Right forelimb (tissue), 1 donor: ENCODE data around the gene ORAI2.
A peak's percentile ranks its signal among the peaks of the same experiment; 100 is the strongest.
"Not testable (repeated sequence)": the region's sequence is repeated elsewhere in the genome, so short reads cannot be mapped to it uniquely, and the experiment has no call there.

Source experiments
- DNase-seq: peaks from one replicate; pipeline ENCODE4 v3.0.0-alpha.2; 2018

The ORAI2 gene

GRCh38 chr7:102433219-102434038 lies at the start of gene ORAI2:
TSS of gene ORAI2 (plus strand) at chr7:102433575. CDS start at chr7:102438957, 5,382 bp downstream.
- DNase-seq, result peak; percentile 91

- DNase-seq, result no peak
Measured at GRCh38 chr7:102387064-102387463, 46.3 kb upstream of the ORAI2 start.

- DNase-seq, result no peak
Measured at GRCh38 chr7:102389810-102390209, 43.6 kb upstream of the ORAI2 start.

GRCh38 chr7:102390697-102391484 lies 42.5 kb upstream of the ORAI2 start:
- peak; percentile 85 for DNase-seq

- no peak for DNase-seq
Measured at GRCh38 chr7:102392330-102392729, 41.0 kb upstream of the ORAI2 start.

- DNase-seq, result no peak
Measured at GRCh38 chr7:102393467-102393866, 39.9 kb upstream of the ORAI2 start.

- DNase-seq, result no peak
Measured at GRCh38 chr7:102395592-102395872, 37.8 kb upstream of the ORAI2 start.

GRCh38 chr7:102395873-102396709 lies 37.3 kb upstream of the ORAI2 start, which contains the start of gene PRKRIP1:
TSS of gene PRKRIP1 (plus strand) at chr7:102396363. CDS start at chr7:102396412, 49 bp downstream.
- DNase-seq, result peak; percentile 88

- no peak for DNase-seq
Measured at GRCh38 chr7:102396710-102397019, 36.7 kb upstream of the ORAI2 start.

GRCh38 chr7:102398543-102398942 lies 34.8 kb upstream of the ORAI2 start:
- no peak for DNase-seq

GRCh38 chr7:102400360-102400759 lies 33.0 kb upstream of the ORAI2 start:
- DNase-seq, result no peak

GRCh38 chr7:102403563-102403962 lies 29.8 kb upstream of the ORAI2 start:
- DNase-seq, result no peak

- DNase-seq, result no peak
Measured at GRCh38 chr7:102404005-102404861, 29.1 kb upstream of the ORAI2 start.

- DNase-seq, result not testable (repeated sequence)
Measured at GRCh38 chr7:102404862-102405188, 28.6 kb upstream of the ORAI2 start.

- no peak for DNase-seq
Measured at GRCh38 chr7:102407910-102408309, 25.5 kb upstream of the ORAI2 start.

GRCh38 chr7:102408530-102408929 lies 24.8 kb upstream of the ORAI2 start:
- DNase-seq, result not testable (repeated sequence)

GRCh38 chr7:102409340-102409739 lies 24.0 kb upstream of the ORAI2 start:
- DNase-seq, result no peak

GRCh38 chr7:102410123-102410522 lies 23.3 kb upstream of the ORAI2 start:
- no peak for DNase-seq

- DNase-seq, result no peak
Measured at GRCh38 chr7:102410918-102411317, 22.5 kb upstream of the ORAI2 start.

GRCh38 chr7:102412548-102412947 lies 20.8 kb upstream of the ORAI2 start:
- no peak for DNase-seq

- DNase-seq, result no peak
Measured at GRCh38 chr7:102413091-102413490, 20.3 kb upstream of the ORAI2 start.

- DNase-seq, result no peak
Measured at GRCh38 chr7:102413611-102414010, 19.8 kb upstream of the ORAI2 start.
